K562 (cell line): ENCODE results near the gene AAGAB. TPM values are rescaled to one million over a fixed set of nuclear protein-coding genes. Genes with fewer than 3 reads are reported as not detected.

ENCODE experiments used
- ATAC-seq: fragments of 200-7000 bp; cut with Tn5 transposase; 3 replicates; pipeline ENCODE4 v1.9.1; 2020; ENCODE audit warnings: moderate library complexity
- BruUV-seq: library from RNA; stranded (reverse); fragments of 400-500 nt; replicated peaks from 2 replicates; lab custom pipeline; 2021; lab: Mats Ljungman, UMichigan
- CTCF ChIA-PET: fragments of 300-600 bp; formaldehyde crosslinking; extraction: SDS; loops from one replicate; lab custom pipeline; 2021; ENCODE audit warnings: low intra/inter-chr PET ratio; lab: Yijun Ruan, JAX
- POLR2A ChIA-PET: fragments of 300-600, 350-650 bp; sonication (Branson Sonifier 250); formaldehyde crosslinking; extraction: SDS; loops from one replicate; lab custom pipeline; 2021; ENCODE audit warnings: antibody characterized with exemption, inconsistent platforms; lab: Yijun Ruan, JAX
- DNase-seq, 4 experiments: peaks; one replicate each; pipeline versions ENCODE4 v3.0.0 to v3.0.0-alpha.2; 2011 to 2018; ENCODE audit warnings: low spot score in 3 of 4, mixed read lengths in 3 of 4; ENCODE audit errors: extremely low read depth in 1 of 4
- FAIRE-seq: peaks from 2 replicates; lab custom pipeline; 2011; peaks lifted over from hg19 to GRCh38; lab: Jason Lieb, UNC
- H2AFZ ChIP-seq: 2 replicates; pipeline ENCODE4 v1.6.0; 2011; ENCODE audit warnings: low read depth, low read length, control low read depth, inconsistent platforms
- H3K27ac ChIP-seq: fragments of 200-600 bp; 3 replicates; pipeline ENCODE4 v1.8.0; 2011; ENCODE audit warnings: low read depth, mild to moderate bottlenecking, control low read depth, inconsistent platforms, low read length, moderate library complexity, mixed read lengths; ENCODE audit errors: extremely low read depth
- H3K27me3 ChIP-seq, 2 experiments: fragments of 300-600 bp in 1 of 2; 2 replicates in 1 of 2; 3 replicates in 1 of 2; pipeline versions ENCODE4 v1.6.0 to v1.8.0; 2011; ENCODE audit warnings: inconsistent platforms in 2 of 2, low read length in 2 of 2, mild to moderate bottlenecking in 1 of 2, mixed read lengths in 1 of 2, moderate library complexity in 1 of 2; ENCODE audit not compliant: control insufficient read depth in 2 of 2, insufficient read depth in 2 of 2
- H3K36me3 ChIP-seq: fragments of 300-600 bp; 3 replicates; pipeline ENCODE4 v1.8.0; 2011; ENCODE audit warnings: mild to moderate bottlenecking, low read length, inconsistent platforms; ENCODE audit not compliant: control insufficient read depth, insufficient read depth
- H3K4me1 ChIP-seq, 2 experiments: fragments of 200-600 bp in 1 of 2; replicated peaks in 1 of 2; 2 replicates in 1 of 2; 3 replicates in 1 of 2; pipeline versions ENCODE4 v1.5.1 to v1.8.0; 2011; ENCODE audit warnings: inconsistent platforms in 2 of 2, low read length in 2 of 2, mild to moderate bottlenecking in 1 of 2, mixed read lengths in 1 of 2, moderate library complexity in 1 of 2; ENCODE audit not compliant: control insufficient read depth in 2 of 2, insufficient read depth in 2 of 2
- H3K4me2 ChIP-seq: 2 replicates; pipeline ENCODE4 v1.6.1; 2011; ENCODE audit warnings: low read length, control low read depth, inconsistent platforms, mixed read lengths; ENCODE audit not compliant: insufficient read depth
- H3K4me3 ChIP-seq: fragments of 200-600 bp; sonication (generic), shearing (Covaris generic); 2 replicates; pipeline ENCODE4 v1.5.1; 2016; ENCODE audit warnings: control low read depth, inconsistent platforms
- H3K79me2 ChIP-seq: fragments of 200-600 bp; 3 replicates; pipeline ENCODE4 v1.8.0; 2011; ENCODE audit warnings: low read length, inconsistent platforms; ENCODE audit not compliant: control insufficient read depth, insufficient read depth
- H3K9ac ChIP-seq, 2 experiments: 2 replicates each; pipeline versions ENCODE4 v1.6.0 to v1.6.1; 2011; ENCODE audit warnings: low read depth in 2 of 2, low read length in 2 of 2, control low read depth in 1 of 2, inconsistent platforms in 1 of 2, mild to moderate bottlenecking in 1 of 2, mixed read lengths in 1 of 2; ENCODE audit not compliant: insufficient read depth in 1 of 2
- H3K9me1 ChIP-seq: one replicate; pipeline ENCODE4 v1.6.0; 2011; ENCODE audit warnings: inconsistent platforms, mild to moderate bottlenecking, low read length, moderate library complexity; ENCODE audit not compliant: control insufficient read depth, insufficient read depth
- H3K9me3 ChIP-seq: replicated peaks from 2 replicates; pipeline ENCODE4 v1.5.1; 2011; ENCODE audit warnings: low read depth, low read length, inconsistent platforms; ENCODE audit not compliant: control insufficient read depth, insufficient read depth
- H4K20me1 ChIP-seq: replicated peaks from 2 replicates; pipeline ENCODE4 v1.6.1; 2011; ENCODE audit warnings: low read length, inconsistent platforms, mixed read lengths; ENCODE audit not compliant: control insufficient read depth, insufficient read depth
- ILF3 ChIP-seq: fragments of 450-650 bp; IDR thresholded peaks from 2 replicates; pipeline ENCODE4 v1.6.1; 2018; ENCODE audit warnings: antibody characterized with exemption, mild to moderate bottlenecking, moderate library complexity, borderline replicate concordance
- LEF1 ChIP-seq: fragments of 450-650 bp; IDR thresholded peaks from 2 replicates; pipeline ENCODE4 v1.6.1; 2016; ENCODE audit warnings: mild to moderate bottlenecking
- MCM7 ChIP-seq, 2 experiments: fragments of 450-650 bp; IDR thresholded peaks; 2 replicates each; pipeline ENCODE4 v1.6.1; 2016 to 2018
- POLR2G ChIP-seq: fragments of 200-400 bp; formaldehyde crosslinking; IDR thresholded peaks from 2 replicates; pipeline ENCODE4 v1.6.1; 2017; ENCODE audit warnings: low read depth, mild to moderate bottlenecking, antibody characterized with exemption, low read length, moderate library complexity
- RBM22 ChIP-seq: fragments of 200-400 bp; formaldehyde crosslinking; IDR thresholded peaks from 2 replicates; pipeline ENCODE4 v1.6.1; 2018; ENCODE audit warnings: low read length, low read depth; ENCODE audit not compliant: poor library complexity, severe bottlenecking
- SMAD1 ChIP-seq: fragments of 150-350 bp; IDR thresholded peaks from 2 replicates; pipeline ENCODE4 v1.6.1; 2014; ENCODE audit warnings: low read length, low read depth; ENCODE audit not compliant: partially characterized antibody
- ZEB2 ChIP-seq: fragments of 450-650 bp; IDR thresholded peaks from 2 replicates; pipeline ENCODE4 v1.6.1; 2016
- WGBS: fragments of 100-300 bp; shearing (Covaris generic); methylation state at CpG from one replicate; pipeline ENCODE4 v1.1.6; 2016; ENCODE audit warnings: low coverage, mixed read lengths; ENCODE audit not compliant: insufficient coverage; ENCODE audit errors: missing lambda C conversion rate; 5-methylcytosine and 5-hydroxymethylcytosine counted together
- in situ Hi-C: fragments of 300-500 bp; cut with MboI; formaldehyde crosslinking; loops from 4 replicates; pipeline ENCODE4 v1.15.0; 2018; ENCODE audit warnings: inconsistent platforms, mixed read lengths
- intact Hi-C: fragments of 100-400 bp; cut with micrococcal nuclease; formaldehyde crosslinking; loops from 2 replicates; pipeline ENCODE4 v1.14.2; 2022
- polyA plus RNA-seq, 8 experiments: library from polyadenylated mRNA; depleted of rRNA in 4 of 8; stranded (reverse) in 5 of 8; unstranded in 3 of 8; fragments of >200 nt; fragmentation: Nextera tagmentation in 2 of 8; fragmentation: Illumina TruSeq in 1 of 8; extraction: Ambion mirVana in 2 of 8; extraction: Trizol in 1 of 8; gene quantifications; 2 replicates each; pipeline versions ENCODE4 v1.2.1 to v1.2.3, GENCODE V29; 2011 to 2014; ENCODE audit warnings: inconsistent platforms in 1 of 8, missing spikeins in 1 of 8
- total RNA-seq, 7 experiments: library from RNA; depleted of rRNA in 6 of 7; stranded (reverse); fragments of >200 nt in 6 of 7; fragmentation: Illumina TruSeq in 2 of 7; extraction: Trizol in 2 of 7; gene quantifications; 2 replicates each; pipeline versions ENCODE4 v1.2.1 to v1.2.3, GENCODE V29; 2011 to 2021; ENCODE audit warnings: low replicate concordance in 1 of 7
- TF ChIP-seq, protein P1 (sequence below), 3 experiments: fragments of 200-800 bp in 1 of 3; fragments of 250-450 bp in 1 of 3; fragments of 450-650 bp in 1 of 3; sonication (Bioruptor Pico) in 1 of 3; sonication (Bioruptor generic) in 1 of 3; formaldehyde crosslinking in 1 of 3; IDR thresholded peaks; 2 replicates each; pipeline versions ENCODE4 v1.6.1 to v1.8.0; 2016 to 2022; ENCODE audit warnings: mild to moderate bottlenecking in 2 of 3, missing genetic modification characterization in 2 of 3, missing compliant biosample characterization in 1 of 3, moderate library complexity in 1 of 3

Gene AAGAB
- total and polyA plus RNA-seq, 9 of the 15 experiments (the other 6 are each of a cell fraction or from before 2014, with no cell fraction given) = 17.8 to 109 (median 58.3) TPM

GRCh38 chr15:67281714-67282113 is 27.3 kb upstream of the AAGAB start:
- no peak for ATAC-seq
- Histone ChIP-seq H3K4me1 (no peaks in the 10 kb centered on the region), H4K20me1 (no peaks in the 10 kb centered on the region), H3K9me3 (no peaks in the 10 kb centered on the region), H3K79me2 (no peaks in the 10 kb centered on the region), H3K4me3 (no peak overlapping the region), H3K36me3 (no peaks in the 10 kb centered on the region), H3K27me3 (no peaks in the 10 kb centered on the region), H2AFZ (no peak overlapping the region), H3K9me1 (no peaks in the 10 kb centered on the region), H3K27ac (no peak overlapping the region), H3K4me2 (no peak overlapping the region), H3K9ac (no peak overlapping the region)
- no TSS peak for BruUV-seq
- FAIRE-seq = no peak
- in situ Hi-C loops = no loop called here
- POLR2A ChIA-PET = interaction anchor here (0.6 to 1.4 kb wide), 3 partner anchors 8 to 616 kb away, joined by 3 to 4 read pairs (median 3); no protein-coding TSS in a partner anchor
- no peak for DNase-seq
- CTCF ChIA-PET = no interaction called here
- intact Hi-C loops = no loop called here
- 17% methylated on average over 1 of the region's 1 CpG for WGBS
- TF ChIP-seq, protein P1, sequence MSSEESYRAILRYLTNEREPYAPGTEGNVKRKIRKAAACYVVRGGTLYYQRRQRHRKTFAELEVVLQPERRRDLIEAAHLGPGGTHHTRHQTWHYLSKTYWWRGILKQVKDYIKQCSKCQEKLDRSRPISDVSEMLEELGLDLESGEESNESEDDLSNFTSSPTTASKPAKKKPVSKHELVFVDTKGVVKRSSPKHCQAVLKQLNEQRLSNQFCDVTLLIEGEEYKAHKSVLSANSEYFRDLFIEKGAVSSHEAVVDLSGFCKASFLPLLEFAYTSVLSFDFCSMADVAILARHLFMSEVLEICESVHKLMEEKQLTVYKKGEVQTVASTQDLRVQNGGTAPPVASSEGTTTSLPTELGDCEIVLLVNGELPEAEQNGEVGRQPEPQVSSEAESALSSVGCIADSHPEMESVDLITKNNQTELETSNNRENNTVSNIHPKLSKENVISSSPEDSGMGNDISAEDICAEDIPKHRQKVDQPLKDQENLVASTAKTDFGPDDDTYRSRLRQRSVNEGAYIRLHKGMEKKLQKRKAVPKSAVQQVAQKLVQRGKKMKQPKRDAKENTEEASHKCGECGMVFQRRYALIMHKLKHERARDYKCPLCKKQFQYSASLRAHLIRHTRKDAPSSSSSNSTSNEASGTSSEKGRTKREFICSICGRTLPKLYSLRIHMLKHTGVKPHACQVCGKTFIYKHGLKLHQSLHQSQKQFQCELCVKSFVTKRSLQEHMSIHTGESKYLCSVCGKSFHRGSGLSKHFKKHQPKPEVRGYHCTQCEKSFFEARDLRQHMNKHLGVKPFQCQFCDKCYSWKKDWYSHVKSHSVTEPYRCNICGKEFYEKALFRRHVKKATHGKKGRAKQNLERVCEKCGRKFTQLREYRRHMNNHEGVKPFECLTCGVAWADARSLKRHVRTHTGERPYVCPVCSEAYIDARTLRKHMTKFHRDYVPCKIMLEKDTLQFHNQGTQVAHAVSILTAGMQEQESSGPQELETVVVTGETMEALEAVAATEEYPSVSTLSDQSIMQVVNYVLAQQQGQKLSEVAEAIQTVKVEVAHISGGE (CRISPR knock-in tag; IDR thresholded peaks at IDR 0.05) = no peak
- TF ChIP-seq RBM22 (no peak), MCM7 (IDR thresholded peaks at IDR 0.05) (no peak), LEF1 (no peak), ZEB2 (no peak), SMAD1 (no peak), ILF3 (no peak), POLR2G (no peak)
